ENCODE data around the gene NTM. TPM values are rescaled to one million over a fixed set of nuclear protein-coding genes. Genes with fewer than 3 reads are reported as not detected.

Gene NTM
- total and polyA plus RNA-seq, 2 of the 8 experiments (the other 6 are each of a cell fraction or from before 2014, with no cell fraction given) = 13.4 to 20.0 TPM

DNA sequence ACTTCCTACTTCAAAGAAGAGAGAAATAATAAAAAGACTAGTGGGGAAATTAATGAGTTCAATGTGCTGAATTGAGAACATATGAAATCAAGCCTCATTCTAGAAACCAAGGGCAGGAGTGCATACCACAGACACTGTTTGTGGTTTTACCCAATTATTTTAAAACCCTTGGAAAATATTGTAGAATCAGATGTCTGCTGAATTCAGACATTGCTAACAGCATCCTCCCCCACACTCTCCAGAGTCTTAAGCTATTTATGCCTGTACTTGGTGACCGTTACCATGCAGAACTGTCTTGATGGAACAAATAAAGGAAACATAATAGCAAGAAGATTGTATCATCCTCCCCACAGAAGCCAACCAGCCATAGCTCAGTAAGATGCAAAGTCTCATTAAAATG is 850.1 kb downstream of the NTM start (continued):
- TF ChIP-seq, protein P1, sequence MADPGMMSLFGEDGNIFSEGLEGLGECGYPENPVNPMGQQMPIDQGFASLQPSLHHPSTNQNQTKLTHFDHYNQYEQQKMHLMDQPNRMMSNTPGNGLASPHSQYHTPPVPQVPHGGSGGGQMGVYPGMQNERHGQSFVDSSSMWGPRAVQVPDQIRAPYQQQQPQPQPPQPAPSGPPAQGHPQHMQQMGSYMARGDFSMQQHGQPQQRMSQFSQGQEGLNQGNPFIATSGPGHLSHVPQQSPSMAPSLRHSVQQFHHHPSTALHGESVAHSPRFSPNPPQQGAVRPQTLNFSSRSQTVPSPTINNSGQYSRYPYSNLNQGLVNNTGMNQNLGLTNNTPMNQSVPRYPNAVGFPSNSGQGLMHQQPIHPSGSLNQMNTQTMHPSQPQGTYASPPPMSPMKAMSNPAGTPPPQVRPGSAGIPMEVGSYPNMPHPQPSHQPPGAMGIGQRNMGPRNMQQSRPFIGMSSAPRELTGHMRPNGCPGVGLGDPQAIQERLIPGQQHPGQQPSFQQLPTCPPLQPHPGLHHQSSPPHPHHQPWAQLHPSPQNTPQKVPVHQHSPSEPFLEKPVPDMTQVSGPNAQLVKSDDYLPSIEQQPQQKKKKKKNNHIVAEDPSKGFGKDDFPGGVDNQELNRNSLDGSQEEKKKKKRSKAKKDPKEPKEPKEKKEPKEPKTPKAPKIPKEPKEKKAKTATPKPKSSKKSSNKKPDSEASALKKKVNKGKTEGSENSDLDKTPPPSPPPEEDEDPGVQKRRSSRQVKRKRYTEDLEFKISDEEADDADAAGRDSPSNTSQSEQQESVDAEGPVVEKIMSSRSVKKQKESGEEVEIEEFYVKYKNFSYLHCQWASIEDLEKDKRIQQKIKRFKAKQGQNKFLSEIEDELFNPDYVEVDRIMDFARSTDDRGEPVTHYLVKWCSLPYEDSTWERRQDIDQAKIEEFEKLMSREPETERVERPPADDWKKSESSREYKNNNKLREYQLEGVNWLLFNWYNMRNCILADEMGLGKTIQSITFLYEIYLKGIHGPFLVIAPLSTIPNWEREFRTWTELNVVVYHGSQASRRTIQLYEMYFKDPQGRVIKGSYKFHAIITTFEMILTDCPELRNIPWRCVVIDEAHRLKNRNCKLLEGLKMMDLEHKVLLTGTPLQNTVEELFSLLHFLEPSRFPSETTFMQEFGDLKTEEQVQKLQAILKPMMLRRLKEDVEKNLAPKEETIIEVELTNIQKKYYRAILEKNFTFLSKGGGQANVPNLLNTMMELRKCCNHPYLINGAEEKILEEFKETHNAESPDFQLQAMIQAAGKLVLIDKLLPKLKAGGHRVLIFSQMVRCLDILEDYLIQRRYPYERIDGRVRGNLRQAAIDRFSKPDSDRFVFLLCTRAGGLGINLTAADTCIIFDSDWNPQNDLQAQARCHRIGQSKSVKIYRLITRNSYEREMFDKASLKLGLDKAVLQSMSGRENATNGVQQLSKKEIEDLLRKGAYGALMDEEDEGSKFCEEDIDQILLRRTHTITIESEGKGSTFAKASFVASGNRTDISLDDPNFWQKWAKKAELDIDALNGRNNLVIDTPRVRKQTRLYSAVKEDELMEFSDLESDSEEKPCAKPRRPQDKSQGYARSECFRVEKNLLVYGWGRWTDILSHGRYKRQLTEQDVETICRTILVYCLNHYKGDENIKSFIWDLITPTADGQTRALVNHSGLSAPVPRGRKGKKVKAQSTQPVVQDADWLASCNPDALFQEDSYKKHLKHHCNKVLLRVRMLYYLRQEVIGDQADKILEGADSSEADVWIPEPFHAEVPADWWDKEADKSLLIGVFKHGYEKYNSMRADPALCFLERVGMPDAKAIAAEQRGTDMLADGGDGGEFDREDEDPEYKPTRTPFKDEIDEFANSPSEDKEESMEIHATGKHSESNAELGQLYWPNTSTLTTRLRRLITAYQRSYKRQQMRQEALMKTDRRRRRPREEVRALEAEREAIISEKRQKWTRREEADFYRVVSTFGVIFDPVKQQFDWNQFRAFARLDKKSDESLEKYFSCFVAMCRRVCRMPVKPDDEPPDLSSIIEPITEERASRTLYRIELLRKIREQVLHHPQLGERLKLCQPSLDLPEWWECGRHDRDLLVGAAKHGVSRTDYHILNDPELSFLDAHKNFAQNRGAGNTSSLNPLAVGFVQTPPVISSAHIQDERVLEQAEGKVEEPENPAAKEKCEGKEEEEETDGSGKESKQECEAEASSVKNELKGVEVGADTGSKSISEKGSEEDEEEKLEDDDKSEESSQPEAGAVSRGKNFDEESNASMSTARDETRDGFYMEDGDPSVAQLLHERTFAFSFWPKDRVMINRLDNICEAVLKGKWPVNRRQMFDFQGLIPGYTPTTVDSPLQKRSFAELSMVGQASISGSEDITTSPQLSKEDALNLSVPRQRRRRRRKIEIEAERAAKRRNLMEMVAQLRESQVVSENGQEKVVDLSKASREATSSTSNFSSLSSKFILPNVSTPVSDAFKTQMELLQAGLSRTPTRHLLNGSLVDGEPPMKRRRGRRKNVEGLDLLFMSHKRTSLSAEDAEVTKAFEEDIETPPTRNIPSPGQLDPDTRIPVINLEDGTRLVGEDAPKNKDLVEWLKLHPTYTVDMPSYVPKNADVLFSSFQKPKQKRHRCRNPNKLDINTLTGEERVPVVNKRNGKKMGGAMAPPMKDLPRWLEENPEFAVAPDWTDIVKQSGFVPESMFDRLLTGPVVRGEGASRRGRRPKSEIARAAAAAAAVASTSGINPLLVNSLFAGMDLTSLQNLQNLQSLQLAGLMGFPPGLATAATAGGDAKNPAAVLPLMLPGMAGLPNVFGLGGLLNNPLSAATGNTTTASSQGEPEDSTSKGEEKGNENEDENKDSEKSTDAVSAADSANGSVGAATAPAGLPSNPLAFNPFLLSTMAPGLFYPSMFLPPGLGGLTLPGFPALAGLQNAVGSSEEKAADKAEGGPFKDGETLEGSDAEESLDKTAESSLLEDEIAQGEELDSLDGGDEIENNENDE (IDR thresholded peaks at IDR 0.05; ENCODE audit: insufficient replicate concordance, low read length) = no peak
- TF ChIP-seq FOSL1 (IDR thresholded peaks at IDR 0.05; ENCODE audit: insufficient read depth, low read depth, low read length) (no peak), HDAC2 (IDR thresholded peaks at IDR 0.05; ENCODE audit: borderline replicate concordance in 1 of 2, low read depth in 2 of 2, low read length in 2 of 2) (no peak), RNF2 (IDR thresholded peaks at IDR 0.05; ENCODE audit: borderline replicate concordance, low read depth, low read length, missing control alignments, poor library complexity, severe bottlenecking) (no peak), SUZ12 (IDR thresholded peaks at IDR 0.05; ENCODE audit: low read length) (no peak), EZH2 (IDR thresholded peaks at IDR 0.05; ENCODE audit: low read depth, low read length, severe bottlenecking) (no peak), EGR1 (IDR thresholded peaks at IDR 0.05; ENCODE audit: borderline replicate concordance, low read depth, low read length) (no peak), POU5F1 (IDR thresholded peaks at IDR 0.05; ENCODE audit: low read depth, low read length) (no peak), CHD2 (IDR thresholded peaks at IDR 0.05; ENCODE audit: low read length) (no peak), BRCA1 (IDR thresholded peaks at IDR 0.05; ENCODE audit: low read depth, low read length) (no peak), KDM4A (IDR thresholded peaks at IDR 0.05; ENCODE audit: low read depth, low read length, severe bottlenecking) (no peak)
